MCF 10A (cell line): ENCODE data around the gene KRT222. TPM values are rescaled to one million over a fixed set of nuclear protein-coding genes. Genes with fewer than 3 reads are reported as not detected.

Experiments
- BruUV-seq: library from RNA; stranded (reverse); fragments of 400-500 nt; replicated peaks from 2 replicates; lab custom pipeline; 2021; lab: Mats Ljungman, UMichigan
- CTCF ChIA-PET: fragments of 300-600 bp; sonication (Branson Sonifier 250); formaldehyde crosslinking; extraction: SDS; loops from one replicate; lab custom pipeline; 2021; ENCODE audit warnings: antibody characterized with exemption, inconsistent platforms; lab: Yijun Ruan, JAX
- POLR2A ChIA-PET: fragments of 300-600, 350-650 bp; sonication (Branson Sonifier 250); formaldehyde crosslinking; extraction: SDS; loops from one replicate; lab custom pipeline; 2020; ENCODE audit warnings: antibody characterized with exemption, inconsistent platforms; lab: Yijun Ruan, JAX
- DNase-seq: peaks from one replicate; pipeline ENCODE4 v3.0.0-alpha.2; 2018; ENCODE audit not compliant: unreplicated experiment
- H3K27ac Mint-ChIP-seq: one replicate; pipeline ENCODE4 v1.8.0; 2022; ENCODE audit warnings: mild to moderate bottlenecking, low read depth, mixed read lengths; ENCODE audit not compliant: unreplicated experiment
- H3K27me3 Mint-ChIP-seq: one replicate; pipeline ENCODE4 v1.8.0; 2022; ENCODE audit warnings: mixed read lengths; ENCODE audit not compliant: insufficient read depth, unreplicated experiment
- H3K36me3 Mint-ChIP-seq: one replicate; pipeline ENCODE4 v1.8.0; 2022; ENCODE audit warnings: mild to moderate bottlenecking, moderate library complexity, mixed read lengths; ENCODE audit not compliant: insufficient read depth, unreplicated experiment
- H3K4me1 Mint-ChIP-seq: one replicate; pipeline ENCODE4 v1.8.0; 2022; ENCODE audit warnings: mixed read lengths; ENCODE audit not compliant: insufficient read depth, unreplicated experiment
- H3K4me3 Mint-ChIP-seq: one replicate; pipeline ENCODE4 v1.8.0; 2022; ENCODE audit warnings: mild to moderate bottlenecking, moderate library complexity, mixed read lengths; ENCODE audit not compliant: unreplicated experiment
- H3K9me3 Mint-ChIP-seq: one replicate; pipeline ENCODE4 v1.8.0; 2022; ENCODE audit warnings: mixed read lengths; ENCODE audit not compliant: unreplicated experiment
- CTCF ChIP-seq: fragments of 200-600 bp; IDR thresholded peaks from one replicate; pipeline ENCODE4 v1.8.0; 2022; ENCODE audit warnings: antibody characterized with exemption, mild to moderate bottlenecking; ENCODE audit not compliant: unreplicated experiment
- intact Hi-C: fragments of 100-400 bp; cut with micrococcal nuclease; formaldehyde crosslinking; loops from 2 replicates; pipeline ENCODE4 v1.14.1; 2022
- total RNA-seq: library from RNA; stranded (reverse); gene quantifications from 2 replicates; pipeline ENCODE4 v1.2.3, GENCODE V29; 2022

The KRT222 gene
- total RNA-seq, 1 experiment from 2014 or later = 0.49 TPM

- CTCF ChIA-PET = interaction anchor here (0.5 to 4.6 kb wide), 18 partner anchors 9 to 557 kb away, joined by 3 to 68 read pairs (median 4); no protein-coding TSS in a partner anchor
- H3K27ac Mint-ChIP-seq = no peak overlapping the region
- intact Hi-C loops = loop anchor here (1.0 to 2.0 kb wide), 2 partner anchors 103 to 176 kb away; no protein-coding TSS in a partner anchor
- H3K27me3 Mint-ChIP-seq = peaks cover 50% of the 10 kb centered on the region
- TF ChIP-seq CTCF = no peak
- no peaks in the 10 kb centered on the region for H3K4me1 Mint-ChIP-seq
- no peaks in the 10 kb centered on the region for H3K9me3 Mint-ChIP-seq
- BruUV-seq = no TSS peak
- POLR2A ChIA-PET = interaction anchor here (0.6 to 1.1 kb wide), 3 partner anchors 11 to 176 kb away, joined by 3 to 7 read pairs (median 4); partner anchors contain the start of gene SMARCE1
- no peak overlapping the region for H3K4me3 Mint-ChIP-seq
- DNase-seq = no peak
- peaks cover 6% of the 10 kb centered on the region for H3K36me3 Mint-ChIP-seq
These were observed 49.0 kb downstream of the KRT222 start for GRCh38 chr17:40615841-40616476.

DNA sequence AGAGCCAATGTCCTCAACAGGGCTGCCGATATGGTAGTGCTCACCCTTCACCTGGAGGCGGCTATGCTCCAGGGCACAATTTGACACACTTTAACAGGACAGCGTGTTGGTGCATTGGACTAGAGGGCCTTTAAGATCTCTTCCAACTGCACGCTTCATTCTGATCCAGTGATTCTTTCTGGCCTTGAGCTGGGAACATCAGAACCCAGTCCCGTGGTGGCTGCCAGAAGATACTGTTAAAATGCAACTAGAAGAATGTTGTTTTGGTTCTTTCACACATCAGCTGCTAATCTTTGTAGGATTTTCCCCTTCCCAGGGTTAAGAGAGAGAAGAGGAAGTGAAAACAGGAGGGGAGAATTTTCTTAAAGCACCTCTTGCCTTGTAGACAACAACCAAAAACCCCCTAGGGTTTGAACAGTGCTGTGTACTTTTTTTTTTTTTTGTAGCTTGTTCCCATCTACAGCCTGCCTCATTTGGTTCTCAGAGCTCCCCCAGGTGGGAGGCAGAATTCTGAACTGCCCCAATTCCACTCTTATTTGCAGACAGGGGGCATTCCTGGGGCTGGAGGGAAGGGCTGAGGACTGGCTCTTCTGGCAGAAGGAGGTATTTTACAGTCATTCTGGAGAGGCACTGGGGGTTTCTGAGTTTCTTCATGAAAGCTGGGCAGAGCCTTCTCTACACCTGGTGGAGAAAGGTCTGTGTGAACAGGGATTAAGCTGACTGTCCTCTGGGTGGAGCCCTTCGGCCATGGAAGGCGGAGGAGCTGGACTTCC is 49.7 kb downstream of the KRT222 start:
- ChIA-PET CTCF (interaction anchor here (0.5 to 4.6 kb wide), 29 partner anchors 9 to 1194 kb away, joined by 3 to 68 read pairs (median 4); partner anchors contain the start of gene KRT28), POLR2A (interaction anchor here (0.6 to 1.1 kb wide), 4 partner anchors 11 to 286 kb away, joined by 3 to 7 read pairs (median 4); partner anchors contain the start of gene SMARCE1)
- Mint-ChIP-seq H3K4me1 (no peaks in the 10 kb centered on the region), H3K9me3 (no peaks in the 10 kb centered on the region), H3K36me3 (peaks cover 6% of the 10 kb centered on the region), H3K27ac (no peak overlapping the region), H3K27me3 (peaks cover 56% of the 10 kb centered on the region), H3K4me3 (no peak overlapping the region)
- DNase-seq = peak; percentile 73
- TF ChIP-seq CTCF = peak; percentile 75
- no TSS peak for BruUV-seq
- intact Hi-C loops = loop anchor here (1.0 to 2.0 kb wide), 2 partner anchors 104 to 177 kb away; no protein-coding TSS in a partner anchor

- H3K4me1 Mint-ChIP-seq = no peaks in the 10 kb centered on the region
- peaks cover 6% of the 10 kb centered on the region for H3K36me3 Mint-ChIP-seq
- peaks cover 62% of the 10 kb centered on the region for H3K27me3 Mint-ChIP-seq
- no TSS peak for BruUV-seq
- TF ChIP-seq CTCF = no peak
- ChIA-PET POLR2A (interaction anchor here (0.7 kb wide), 1 partner anchor 286 kb away, joined by 5 read pairs; no protein-coding TSS in a partner anchor), CTCF (interaction anchor here (0.6 to 4.6 kb wide), 17 partner anchors 10 to 1194 kb away, joined by 3 to 68 read pairs (median 3); partner anchors contain the start of gene KRT28)
- H3K9me3 Mint-ChIP-seq = no peaks in the 10 kb centered on the region
- intact Hi-C loops = loop anchor here (1.0 to 2.0 kb wide), 2 partner anchors 104 to 178 kb away; no protein-coding TSS in a partner anchor
- H3K27ac Mint-ChIP-seq = no peak overlapping the region
- H3K4me3 Mint-ChIP-seq = no peak overlapping the region
- no peak for DNase-seq
These were observed 50.4 kb downstream of the KRT222 start for GRCh38 chr17:40614431-40615067.
